GM20000 (cell line): ENCODE results near the gene OSBPL2.

ENCODE experiments used
- DNase-seq: peaks from one replicate; pipeline ENCODE4 v3.0.0; 2012; ENCODE audit warnings: low spot score
- TF ChIP-seq, protein P1 (sequence below): IDR thresholded peaks from 2 replicates; pipeline ENCODE4 v1.5.1; 2012; ENCODE audit warnings: mild to moderate bottlenecking, control low read depth; ENCODE audit errors: extremely low read depth, missing control alignments

Gene OSBPL2

GRCh38 chr20:62333820-62334595, 95.7 kb downstream of the OSBPL2 start:
- TF ChIP-seq, protein P1, sequence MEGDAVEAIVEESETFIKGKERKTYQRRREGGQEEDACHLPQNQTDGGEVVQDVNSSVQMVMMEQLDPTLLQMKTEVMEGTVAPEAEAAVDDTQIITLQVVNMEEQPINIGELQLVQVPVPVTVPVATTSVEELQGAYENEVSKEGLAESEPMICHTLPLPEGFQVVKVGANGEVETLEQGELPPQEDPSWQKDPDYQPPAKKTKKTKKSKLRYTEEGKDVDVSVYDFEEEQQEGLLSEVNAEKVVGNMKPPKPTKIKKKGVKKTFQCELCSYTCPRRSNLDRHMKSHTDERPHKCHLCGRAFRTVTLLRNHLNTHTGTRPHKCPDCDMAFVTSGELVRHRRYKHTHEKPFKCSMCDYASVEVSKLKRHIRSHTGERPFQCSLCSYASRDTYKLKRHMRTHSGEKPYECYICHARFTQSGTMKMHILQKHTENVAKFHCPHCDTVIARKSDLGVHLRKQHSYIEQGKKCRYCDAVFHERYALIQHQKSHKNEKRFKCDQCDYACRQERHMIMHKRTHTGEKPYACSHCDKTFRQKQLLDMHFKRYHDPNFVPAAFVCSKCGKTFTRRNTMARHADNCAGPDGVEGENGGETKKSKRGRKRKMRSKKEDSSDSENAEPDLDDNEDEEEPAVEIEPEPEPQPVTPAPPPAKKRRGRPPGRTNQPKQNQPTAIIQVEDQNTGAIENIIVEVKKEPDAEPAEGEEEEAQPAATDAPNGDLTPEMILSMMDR: no peak
- DNase-seq: no peak

DNA sequence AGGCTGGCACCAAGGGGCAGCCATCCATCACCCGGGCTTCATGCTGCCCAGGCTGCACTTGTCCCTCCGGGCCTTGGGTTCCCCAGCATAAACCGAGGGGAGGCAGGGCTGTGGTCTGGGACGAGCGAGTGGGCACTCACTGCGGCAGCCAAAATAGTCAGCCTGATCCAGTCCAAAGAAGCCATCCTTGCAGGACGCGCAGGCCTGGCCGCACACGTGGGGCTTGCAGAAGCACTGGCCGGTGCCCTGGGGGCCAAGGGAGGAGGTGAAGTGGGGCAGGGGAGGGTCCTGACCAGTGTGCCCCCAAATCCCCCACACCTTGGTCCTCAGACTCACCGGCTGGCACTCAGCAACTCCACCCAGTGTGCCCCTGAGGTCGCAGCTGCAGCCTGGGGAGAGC, 96.6 kb downstream of the OSBPL2 start:
- TF ChIP-seq, protein P1: no peak

DNA sequence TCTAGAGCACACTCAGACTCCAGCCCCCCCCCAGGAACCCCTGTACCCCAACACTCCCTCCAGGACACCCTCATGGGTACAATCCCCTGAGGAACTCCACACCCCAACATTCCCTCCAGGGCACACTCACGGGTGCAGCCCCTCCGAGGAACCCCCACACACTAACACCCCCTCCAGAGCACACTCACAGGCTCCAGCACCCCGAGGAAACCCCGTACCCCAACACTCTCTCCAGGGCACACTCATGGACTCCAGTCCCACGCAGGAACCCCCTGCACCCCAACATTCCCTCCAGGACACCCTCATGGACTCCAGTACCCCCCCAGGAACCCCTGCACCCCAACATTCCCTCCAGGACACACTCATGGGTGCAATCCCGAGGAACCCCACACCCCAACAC, 97.2 kb downstream of the OSBPL2 start:
- DNase-seq: no peak
- TF ChIP-seq, protein P1: no peak

More for the DNA sequence above, 96.6 kb downstream of the OSBPL2 start:
- DNase-seq: no peak

- TF ChIP-seq, protein P1: no peak
- no peak for DNase-seq
Measured at GRCh38 chr20:62336329-62336728, 98.0 kb downstream of the OSBPL2 start.

- DNase-seq: no peak
Measured at GRCh38 chr20:62336775-62337557, 98.6 kb downstream of the OSBPL2 start.

GRCh38 chr20:62337558-62338293, 99.4 kb downstream of the OSBPL2 start:
- no peak for DNase-seq
- TF ChIP-seq, protein P1: no peak

More at GRCh38 chr20:62336775-62337557, 98.6 kb downstream of the OSBPL2 start:
- TF ChIP-seq, protein P1: no peak

DNA sequence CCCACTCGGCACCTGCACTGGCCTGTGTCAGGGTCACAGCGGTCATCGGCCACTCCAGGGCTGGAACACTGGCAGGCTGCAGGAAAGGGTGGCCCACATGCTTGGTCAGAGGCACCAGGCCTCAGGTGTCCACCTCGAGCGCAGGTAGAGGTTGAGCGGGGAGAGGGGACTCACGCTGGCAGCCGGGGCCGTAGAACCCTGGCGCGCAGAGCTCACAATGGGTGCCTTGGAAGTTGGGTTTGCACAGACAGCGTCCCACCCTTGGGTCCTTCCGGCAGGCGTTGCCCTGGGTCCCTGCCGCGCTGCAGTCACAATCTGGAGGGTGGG, 99.9 kb downstream of the OSBPL2 start:
- TF ChIP-seq, protein P1: no peak
- no peak for DNase-seq
